Panc1 (cell line): Measurements from ENCODE around the gene ZCCHC24. TPM values are rescaled to one million over a fixed set of nuclear protein-coding genes. Genes with fewer than 3 reads are reported as not detected.

Source experiments
- ATAC-seq: fragments of 200-7000 bp; cut with Tn5 transposase; 2 replicates; pipeline ENCODE4 v1.9.1; 2020; ENCODE audit warnings: mild to moderate bottlenecking, moderate library complexity
- BruUV-seq: library from RNA; stranded (reverse); fragments of 400-500 nt; replicated peaks from 2 replicates; lab custom pipeline; 2021; lab: Mats Ljungman, UMichigan
- CTCF ChIA-PET: fragments of 300-600 bp; sonication (Branson Sonifier 250); formaldehyde crosslinking; loops from one replicate; lab custom pipeline; 2022; ENCODE audit warnings: antibody characterized with exemption; lab: Charles Lee
- POLR2A ChIA-PET: fragments of 300-600 bp; sonication (Branson Sonifier 250); formaldehyde crosslinking; loops from one replicate; lab custom pipeline; 2022; ENCODE audit warnings: antibody characterized with exemption; lab: Charles Lee
- DNase-seq: peaks from one replicate; pipeline ENCODE4 v3.0.0-alpha.2; 2010; ENCODE audit warnings: low read depth, low spot score
- H3K27ac ChIP-seq: 2 replicates; pipeline ENCODE4 v1.5.1; 2011; ENCODE audit warnings: mild to moderate bottlenecking, low read length, inconsistent platforms
- H3K27me3 ChIP-seq: fragments of 200-500 bp; sonication (Bioruptor generic); 2 replicates; pipeline ENCODE4 v1.6.0; 2014; ENCODE audit warnings: low read length, inconsistent platforms; ENCODE audit not compliant: control insufficient read depth, insufficient read depth
- H3K36me3 ChIP-seq: fragments of 200-500 bp; sonication (Bioruptor generic); 2 replicates; pipeline ENCODE4 v1.5.1; 2014; ENCODE audit warnings: inconsistent platforms, mild to moderate bottlenecking, low read length, moderate library complexity; ENCODE audit not compliant: control insufficient read depth, insufficient read depth
- H3K4me1 ChIP-seq: 2 replicates; pipeline ENCODE4 v1.5.1; 2011; ENCODE audit warnings: inconsistent platforms, mild to moderate bottlenecking, low read length, moderate library complexity; ENCODE audit not compliant: control insufficient read depth, insufficient read depth
- H3K4me3 ChIP-seq, 2 experiments: 2 replicates each; pipeline ENCODE4 v1.5.1; 2011 to 2012; ENCODE audit warnings: low read depth in 2 of 2, low read length in 2 of 2, mild to moderate bottlenecking in 2 of 2, inconsistent platforms in 1 of 2, moderate library complexity in 1 of 2
- H3K9me3 ChIP-seq: fragments of 200-500 bp; sonication (Bioruptor generic); 2 replicates; pipeline ENCODE4 v1.5.1; 2014; ENCODE audit warnings: low read depth, mild to moderate bottlenecking, inconsistent platforms, low read length, moderate library complexity; ENCODE audit not compliant: control insufficient read depth, insufficient read depth
- POLR2AphosphoS5 ChIP-seq: IDR thresholded peaks from 2 replicates; pipeline ENCODE4 v1.6.1; 2012; ENCODE audit warnings: mild to moderate bottlenecking, low read depth, low read length, moderate library complexity
- SIN3A ChIP-seq: IDR thresholded peaks from 2 replicates; pipeline ENCODE4 v1.6.1; 2012; ENCODE audit warnings: low read depth, mild to moderate bottlenecking, low read length, moderate library complexity, borderline replicate concordance; ENCODE audit not compliant: insufficient read depth
- TCF7L2 ChIP-seq: IDR thresholded peaks from 2 replicates; pipeline ENCODE4 v1.6.1; 2011; ENCODE audit warnings: mild to moderate bottlenecking, low read depth, low read length, inconsistent platforms
- in situ Hi-C: cut with HindIII; loops from 2 replicates; pipeline ENCODE4 v1.10.0; 2016; ENCODE audit warnings: low sequenced_read_pairs, low pct_unique_long_range_greater_than_20kb
- intact Hi-C: fragments of 100-400 bp; cut with micrococcal nuclease; formaldehyde crosslinking; loops from one replicate; pipeline ENCODE4 v1.10.0; 2022; ENCODE audit not compliant: unreplicated experiment
- total RNA-seq: library from RNA; stranded (reverse); gene quantifications from one replicate; pipeline ENCODE4 v1.2.1, GENCODE V29; 2021; ENCODE audit not compliant: unreplicated experiment
- TF ChIP-seq, protein P1 (sequence below), 2 experiments: IDR thresholded peaks; 2 replicates each; pipeline ENCODE4 v1.6.1; 2011 to 2012; ENCODE audit warnings: low read depth in 2 of 2, control low read depth in 1 of 2, low read length in 1 of 2, mild to moderate bottlenecking in 1 of 2, moderate library complexity in 1 of 2; ENCODE audit not compliant: insufficient read depth in 1 of 2
- TF ChIP-seq, protein P2 (sequence below): fragments of 450-650 bp; IDR thresholded peaks from 2 replicates; pipeline ENCODE4 v1.5.1; 2017; ENCODE audit warnings: mild to moderate bottlenecking

ZCCHC24 gene
- total RNA-seq, 1 experiment from 2014 or later: 7.8 TPM

DNA sequence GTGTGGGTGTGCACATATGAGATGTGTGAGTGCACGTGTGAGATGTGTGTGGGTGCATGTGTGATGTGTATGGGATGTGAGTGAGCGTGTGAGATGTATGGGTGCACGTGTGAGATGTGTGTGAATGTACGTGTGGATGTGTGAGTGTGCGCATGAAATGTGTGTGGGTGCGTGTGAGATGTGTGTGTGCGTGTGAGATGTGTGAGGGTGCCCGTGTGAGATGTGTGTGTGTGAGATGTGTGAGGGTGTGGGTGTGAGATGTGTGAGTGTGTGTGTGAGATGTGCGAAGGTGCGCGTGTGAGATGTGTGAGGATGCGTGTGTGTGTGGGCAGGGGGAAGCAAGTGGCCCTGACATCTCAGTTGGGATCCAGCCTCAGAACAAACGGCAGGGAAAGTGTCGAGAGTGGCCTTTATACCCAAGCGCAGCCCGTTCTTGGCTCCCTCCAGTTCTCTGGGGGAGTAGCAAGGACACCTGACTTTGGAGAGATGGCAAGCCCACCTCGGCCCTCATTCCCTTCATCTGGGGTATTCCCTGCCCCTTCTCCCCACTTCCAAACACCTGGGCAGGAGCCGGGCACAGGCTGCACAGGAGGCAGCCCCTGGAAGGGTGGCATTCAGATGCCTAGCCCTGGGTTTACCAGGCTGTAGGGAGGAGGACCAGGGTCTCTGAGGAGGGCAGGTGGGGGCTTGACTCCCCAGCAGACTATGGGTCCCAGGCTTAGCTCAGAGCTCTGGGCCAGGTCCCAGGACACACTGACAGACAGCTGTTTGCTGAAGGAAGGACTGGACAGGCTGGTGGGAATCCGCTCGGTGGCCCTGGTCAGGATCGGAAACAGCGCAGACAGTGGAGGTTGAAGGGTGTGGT, 66.5 kb downstream of the ZCCHC24 start:
- no peaks in the 10 kb centered on the region for H3K27me3 ChIP-seq
- POLR2A ChIA-PET: no interaction called here
- in situ Hi-C loops: no loop called here
- H3K4me1 ChIP-seq: peaks cover 6% of the 10 kb centered on the region; the same call in 1 of the 2 replicates
- DNase-seq (no peak), ATAC-seq (no peak)
- H3K36me3 ChIP-seq: no peaks in the 10 kb centered on the region
- H3K27ac ChIP-seq: no peak overlapping the region
- no peak overlapping the region for H3K4me3 ChIP-seq
- no TSS peak for BruUV-seq
- CTCF ChIA-PET: no interaction called here
- TF ChIP-seq SIN3A (no peak), POLR2AphosphoS5 (no peak), TCF7L2 (no peak)
- TF ChIP-seq, protein P1, sequence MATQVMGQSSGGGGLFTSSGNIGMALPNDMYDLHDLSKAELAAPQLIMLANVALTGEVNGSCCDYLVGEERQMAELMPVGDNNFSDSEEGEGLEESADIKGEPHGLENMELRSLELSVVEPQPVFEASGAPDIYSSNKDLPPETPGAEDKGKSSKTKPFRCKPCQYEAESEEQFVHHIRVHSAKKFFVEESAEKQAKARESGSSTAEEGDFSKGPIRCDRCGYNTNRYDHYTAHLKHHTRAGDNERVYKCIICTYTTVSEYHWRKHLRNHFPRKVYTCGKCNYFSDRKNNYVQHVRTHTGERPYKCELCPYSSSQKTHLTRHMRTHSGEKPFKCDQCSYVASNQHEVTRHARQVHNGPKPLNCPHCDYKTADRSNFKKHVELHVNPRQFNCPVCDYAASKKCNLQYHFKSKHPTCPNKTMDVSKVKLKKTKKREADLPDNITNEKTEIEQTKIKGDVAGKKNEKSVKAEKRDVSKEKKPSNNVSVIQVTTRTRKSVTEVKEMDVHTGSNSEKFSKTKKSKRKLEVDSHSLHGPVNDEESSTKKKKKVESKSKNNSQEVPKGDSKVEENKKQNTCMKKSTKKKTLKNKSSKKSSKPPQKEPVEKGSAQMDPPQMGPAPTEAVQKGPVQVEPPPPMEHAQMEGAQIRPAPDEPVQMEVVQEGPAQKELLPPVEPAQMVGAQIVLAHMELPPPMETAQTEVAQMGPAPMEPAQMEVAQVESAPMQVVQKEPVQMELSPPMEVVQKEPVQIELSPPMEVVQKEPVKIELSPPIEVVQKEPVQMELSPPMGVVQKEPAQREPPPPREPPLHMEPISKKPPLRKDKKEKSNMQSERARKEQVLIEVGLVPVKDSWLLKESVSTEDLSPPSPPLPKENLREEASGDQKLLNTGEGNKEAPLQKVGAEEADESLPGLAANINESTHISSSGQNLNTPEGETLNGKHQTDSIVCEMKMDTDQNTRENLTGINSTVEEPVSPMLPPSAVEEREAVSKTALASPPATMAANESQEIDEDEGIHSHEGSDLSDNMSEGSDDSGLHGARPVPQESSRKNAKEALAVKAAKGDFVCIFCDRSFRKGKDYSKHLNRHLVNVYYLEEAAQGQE (IDR thresholded peaks at IDR 0.05; ENCODE audit: insufficient read depth in 1 of 2, low read depth in 2 of 2, low read length in 1 of 2): no peak
- TF ChIP-seq, protein P2, sequence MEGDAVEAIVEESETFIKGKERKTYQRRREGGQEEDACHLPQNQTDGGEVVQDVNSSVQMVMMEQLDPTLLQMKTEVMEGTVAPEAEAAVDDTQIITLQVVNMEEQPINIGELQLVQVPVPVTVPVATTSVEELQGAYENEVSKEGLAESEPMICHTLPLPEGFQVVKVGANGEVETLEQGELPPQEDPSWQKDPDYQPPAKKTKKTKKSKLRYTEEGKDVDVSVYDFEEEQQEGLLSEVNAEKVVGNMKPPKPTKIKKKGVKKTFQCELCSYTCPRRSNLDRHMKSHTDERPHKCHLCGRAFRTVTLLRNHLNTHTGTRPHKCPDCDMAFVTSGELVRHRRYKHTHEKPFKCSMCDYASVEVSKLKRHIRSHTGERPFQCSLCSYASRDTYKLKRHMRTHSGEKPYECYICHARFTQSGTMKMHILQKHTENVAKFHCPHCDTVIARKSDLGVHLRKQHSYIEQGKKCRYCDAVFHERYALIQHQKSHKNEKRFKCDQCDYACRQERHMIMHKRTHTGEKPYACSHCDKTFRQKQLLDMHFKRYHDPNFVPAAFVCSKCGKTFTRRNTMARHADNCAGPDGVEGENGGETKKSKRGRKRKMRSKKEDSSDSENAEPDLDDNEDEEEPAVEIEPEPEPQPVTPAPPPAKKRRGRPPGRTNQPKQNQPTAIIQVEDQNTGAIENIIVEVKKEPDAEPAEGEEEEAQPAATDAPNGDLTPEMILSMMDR: no peak
- intact Hi-C loops: no loop called here
- no peaks in the 10 kb centered on the region for H3K9me3 ChIP-seq

DNA sequence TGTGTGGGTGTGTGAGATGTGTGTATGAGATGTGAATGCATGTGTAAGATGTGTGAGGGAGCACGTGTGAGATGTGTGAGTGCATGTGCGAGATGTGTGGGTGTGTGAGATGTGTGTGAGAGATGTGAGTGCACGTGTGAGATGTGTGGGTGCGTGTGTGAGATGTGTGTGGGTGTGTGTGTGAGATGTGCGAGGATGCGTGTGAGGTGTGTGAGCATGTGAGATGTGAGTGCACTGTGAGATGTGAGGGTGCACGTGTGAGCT, 67.1 kb downstream of the ZCCHC24 start:
- H3K36me3 ChIP-seq: no peaks in the 10 kb centered on the region
- ATAC-seq (no peak), DNase-seq (no peak)
- H3K4me1 ChIP-seq: peaks cover 6% of the 10 kb centered on the region; the same call in 1 of the 2 replicates
- intact Hi-C loops: no loop called here
- H3K27ac ChIP-seq: no peak overlapping the region
- CTCF ChIA-PET: no interaction called here
- TF ChIP-seq SIN3A: no peak
- TF ChIP-seq POLR2AphosphoS5: no peak
- TF ChIP-seq TCF7L2: no peak
- TF ChIP-seq, protein P2: no peak
- TF ChIP-seq, protein P1 (IDR thresholded peaks at IDR 0.05; ENCODE audit: insufficient read depth in 1 of 2, low read depth in 2 of 2, low read length in 1 of 2): no peak
- BruUV-seq: no TSS peak
- no peaks in the 10 kb centered on the region for H3K27me3 ChIP-seq
- no peak overlapping the region for H3K4me3 ChIP-seq
- POLR2A ChIA-PET: no interaction called here
- H3K9me3 ChIP-seq: no peaks in the 10 kb centered on the region
- in situ Hi-C loops: no loop called here
